ENCODE data around the gene TNFAIP8. TPM values are rescaled to one million over a fixed set of nuclear protein-coding genes. Genes with fewer than 3 reads are reported as not detected.

Gene TNFAIP8
- total and polyA plus RNA-seq, 11 donors = 3.6 to 30.8 (median 12.6) TPM

DNA sequence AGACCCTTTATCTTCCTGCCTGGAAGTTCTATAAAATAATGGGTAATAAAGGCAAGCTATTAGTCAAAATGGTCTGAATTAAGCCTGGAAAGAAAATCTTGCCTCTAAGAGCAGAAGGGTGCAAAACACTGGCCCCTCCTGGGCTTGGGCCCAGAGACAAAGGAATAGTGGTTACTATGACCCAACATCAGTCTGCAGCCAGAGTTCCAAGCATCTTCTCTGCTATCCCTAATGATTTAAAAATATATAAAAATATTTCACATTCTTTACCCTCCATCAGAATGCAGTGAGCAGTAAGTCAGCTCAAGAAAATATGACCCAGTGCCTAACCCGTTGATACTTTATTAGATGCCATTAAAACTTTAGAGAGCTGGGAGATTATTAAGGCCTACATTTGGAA, 14.7 kb downstream of the TNFAIP8 start:
- Histone ChIP-seq H3K9me3 (no peaks in the 10 kb centered on the region), H3K27me3 (no peaks in the 10 kb centered on the region), H3K27ac (no peak overlapping the region), H3K4me1 (peaks cover 0 to 54% (median 18%) of the 10 kb centered on the region in 12 donors), H3K4me3 (no peak overlapping the region), H3K36me3 (no peaks in the 10 kb centered on the region)
- no peak for DNase-seq
- TF ChIP-seq CTCF (IDR thresholded peaks at IDR 0.05) (no peak), POLR2A (IDR thresholded peaks at IDR 0.05) (no peak)
- 83 to 86% (median 84%) methylated on average over 1 of the region's 1 CpG for WGBS, 4 donors
- ATAC-seq = no peak
- intact Hi-C loops (cut with DNase I) = no loop called here

- H3K4me3 ChIP-seq = no peak overlapping the region
- intact Hi-C loops (cut with DNase I) = no loop called here
- ATAC-seq (no peak), DNase-seq (no peak)
- peaks cover 0 to 48% (median 11%) of the 10 kb centered on the region in 12 donors for H3K4me1 ChIP-seq
- H3K36me3 ChIP-seq = no peaks in the 10 kb centered on the region
- 66 to 77% (median 73%) methylated on average over 4 of the region's 4 CpGs for WGBS, 4 donors
- no peaks in the 10 kb centered on the region for H3K9me3 ChIP-seq
- no peak overlapping the region for H3K27ac ChIP-seq
- TF ChIP-seq CTCF (IDR thresholded peaks at IDR 0.05) (no peak), POLR2A (IDR thresholded peaks at IDR 0.05) (no peak)
- no peaks in the 10 kb centered on the region for H3K27me3 ChIP-seq
These were observed 15.3 kb downstream of the TNFAIP8 start for GRCh38 chr5:119371146-119371545.

DNA sequence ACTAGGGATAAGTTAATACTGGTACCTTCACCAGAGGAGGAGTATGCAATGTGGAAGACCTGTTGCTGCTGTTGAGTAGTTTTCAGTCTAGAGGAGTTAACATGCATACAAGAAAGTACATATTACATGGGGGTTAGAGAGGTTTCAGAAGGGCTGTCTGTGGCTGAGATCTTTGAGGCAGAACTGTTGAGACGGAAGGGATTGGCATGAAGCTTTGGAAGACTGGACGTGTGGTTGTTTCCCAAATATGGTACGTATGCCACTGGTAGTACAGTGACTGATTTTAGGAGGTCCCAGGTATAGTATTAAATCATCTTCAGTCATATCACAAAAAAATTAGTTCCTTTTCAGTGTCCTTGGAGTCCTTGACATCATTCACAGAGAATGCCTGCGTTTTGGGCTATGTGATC, 17.6 kb downstream of the TNFAIP8 start:
- intact Hi-C loops (cut with DNase I) = no loop called here
- H3K36me3 ChIP-seq = no peaks in the 10 kb centered on the region
- peaks cover 0 to 36% (median 0%) of the 10 kb centered on the region in 12 donors for H3K4me1 ChIP-seq
- no peak for TF ChIP-seq POLR2A (IDR thresholded peaks at IDR 0.05)
- no peak for TF ChIP-seq CTCF (IDR thresholded peaks at IDR 0.05)
- no peak overlapping the region for H3K27ac ChIP-seq
- no peaks in the 10 kb centered on the region for H3K9me3 ChIP-seq
- DNase-seq (no peak), ATAC-seq (no peak)
- H3K4me3 ChIP-seq = no peak overlapping the region
- no peaks in the 10 kb centered on the region for H3K27me3 ChIP-seq
- 83 to 97% (median 93%) methylated on average over 4 of the region's 4 CpGs for WGBS, 4 donors

DNA sequence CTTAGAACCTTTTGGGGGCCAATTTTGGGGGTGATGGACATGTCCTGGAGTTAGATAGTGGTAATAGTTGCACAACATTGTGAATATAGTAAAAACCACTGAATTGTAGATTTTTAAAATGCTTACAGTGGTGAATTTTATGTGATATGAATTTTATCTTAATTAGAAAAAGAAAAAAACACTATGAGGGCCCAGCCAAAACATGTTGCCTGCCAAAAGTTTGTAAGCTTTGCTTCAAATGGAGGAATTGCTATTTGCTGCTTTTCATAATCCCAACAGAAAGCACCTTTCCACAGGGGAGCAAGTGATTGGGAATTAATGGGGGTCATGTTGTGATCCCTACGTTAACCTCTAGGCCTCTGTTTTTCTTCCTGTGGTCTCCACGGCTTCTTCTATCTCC, 19.1 kb downstream of the TNFAIP8 start:
- Histone ChIP-seq H3K36me3 (no peaks in the 10 kb centered on the region), H3K9me3 (no peaks in the 10 kb centered on the region), H3K4me1 (peaks cover 0 to 37% (median 0%) of the 10 kb centered on the region in 12 donors), H3K27me3 (no peaks in the 10 kb centered on the region), H3K4me3 (no peak overlapping the region), H3K27ac (no peak overlapping the region)
- WGBS, 4 donors = 71 to 84% (median 80%) methylated on average over 2 of the region's 2 CpGs
- ATAC-seq = no peak
- DNase-seq = no peak
- TF ChIP-seq CTCF (IDR thresholded peaks at IDR 0.05) (no peak), POLR2A (IDR thresholded peaks at IDR 0.05) (no peak)
- intact Hi-C loops (cut with DNase I) = no loop called here

Data from heart left ventricle (tissue), 16 donors.